Natural killer cell (primary cell): ENCODE data around the gene CPZ. TPM values are rescaled to one million over a fixed set of nuclear protein-coding genes. Genes with fewer than 3 reads are reported as not detected.
"Not testable (repeated sequence)": the region's sequence is repeated elsewhere in the genome, so short reads cannot be mapped to it uniquely, and the experiment has no call there.

Experiments
- ATAC-seq, 3 donors: fragments of 150-1000 bp in 2 of 3; fragments of 200-7000 bp in 1 of 3; cut with Tn5 transposase; 1 replicate in 1 of 3; 2 replicates in 2 of 3; pipeline ENCODE4 v1.10.0; 2021; ENCODE audit warnings: mild to moderate bottlenecking in 2 of 3, moderate library complexity in 2 of 3
- DNase-seq, 2 donors: peaks; one replicate each; pipeline versions ENCODE4 v3.0.0 to v3.0.0-alpha.2; 2013 to 2021; ENCODE audit warnings: mixed read lengths in 1 of 2
- H3K27ac ChIP-seq: one replicate; pipeline ENCODE4 v1.5.1; 2013; ENCODE audit warnings: mild to moderate bottlenecking, low read length
- H3K27me3 ChIP-seq: one replicate; pipeline ENCODE4 v1.6.1; 2013; ENCODE audit warnings: low read length; ENCODE audit not compliant: control insufficient read depth, insufficient read depth
- H3K36me3 ChIP-seq: one replicate; pipeline ENCODE4 v1.6.1; 2013; ENCODE audit warnings: low read length; ENCODE audit not compliant: control insufficient read depth, insufficient read depth
- H3K4me1 ChIP-seq: one replicate; pipeline ENCODE4 v1.6.1; 2013; ENCODE audit warnings: low read length; ENCODE audit not compliant: control insufficient read depth, insufficient read depth
- H3K4me3 ChIP-seq: one replicate; pipeline ENCODE4 v1.5.1; 2013; ENCODE audit warnings: low read length
- H3K9me3 ChIP-seq: one replicate; pipeline ENCODE4 v1.6.1; 2013; ENCODE audit warnings: low read length; ENCODE audit not compliant: control insufficient read depth, insufficient read depth
- H3K27ac Mint-ChIP-seq, 2 donors: one replicate each; pipeline ENCODE4 v1.8.0; 2022; ENCODE audit warnings: mild to moderate bottlenecking in 2 of 2, mixed read lengths in 2 of 2, moderate library complexity in 1 of 2
- H3K27me3 Mint-ChIP-seq, 2 donors: one replicate each; pipeline ENCODE4 v1.8.0; 2022; ENCODE audit warnings: low read depth in 2 of 2, mixed read lengths in 2 of 2
- H3K36me3 Mint-ChIP-seq: one replicate; pipeline ENCODE4 v1.8.0; 2022; ENCODE audit warnings: mixed read lengths
- H3K4me1 Mint-ChIP-seq, 2 donors: one replicate each; pipeline ENCODE4 v1.8.0; 2022; ENCODE audit warnings: mixed read lengths in 2 of 2
- H3K4me3 Mint-ChIP-seq: one replicate; pipeline ENCODE4 v1.8.0; 2022; ENCODE audit warnings: mild to moderate bottlenecking, moderate library complexity, mixed read lengths
- H3K9me3 Mint-ChIP-seq, 2 donors: one replicate each; pipeline ENCODE4 v1.8.0; 2022; ENCODE audit warnings: mixed read lengths in 2 of 2
- WGBS: methylation state at CpG from one replicate; pipeline ENCODE4 v1.1.7; 2013; ENCODE audit warnings: missing lambda C conversion rate; ENCODE audit not compliant: insufficient coverage; 5-methylcytosine and 5-hydroxymethylcytosine counted together
- intact Hi-C: fragments of 100-400 bp; cut with micrococcal nuclease; formaldehyde crosslinking; loops from one replicate; pipeline ENCODE4 v1.14.2; 2022
- total RNA-seq, 4 donors: library from RNA; stranded (reverse); fragments of 120-200 nt in 1 of 4; gene quantifications; one replicate each; pipeline versions ENCODE4 v1.2.3 to v1.2.4, GENCODE V29; 2013 to 2022
- TF ChIP-seq, protein P1 (sequence below): fragments of 200-600 bp; IDR thresholded peaks from one replicate; pipeline ENCODE4 v1.8.0; 2022; ENCODE audit warnings: antibody characterized with exemption

Gene CPZ
- total RNA-seq, 3 donors from 2014 or later (not counting 1 experiment from before 2014, with no cell fraction given), result not detected

DNA sequence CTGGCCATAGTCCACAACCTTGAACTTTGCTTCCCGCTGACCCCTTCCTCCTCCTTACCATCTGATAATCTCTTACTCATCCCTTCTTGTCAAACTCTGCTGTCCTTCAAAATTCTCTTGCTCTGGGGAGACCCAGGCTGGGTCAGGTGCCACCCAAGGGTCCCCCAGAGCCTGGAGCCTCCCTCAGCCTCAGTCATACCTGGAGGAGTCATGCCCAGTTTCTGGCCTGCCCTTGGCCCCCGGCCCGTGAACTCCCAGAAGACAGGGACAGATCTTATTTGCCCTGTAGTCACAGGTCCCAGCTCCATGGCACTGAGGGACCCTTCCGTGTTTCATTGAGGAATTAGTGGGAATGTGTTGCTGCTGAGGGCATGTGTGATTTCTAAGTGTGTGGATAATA lies 17.1 kb upstream of the CPZ start:
- H3K36me3 Mint-ChIP-seq, result no peaks in the 10 kb centered on the region

DNA sequence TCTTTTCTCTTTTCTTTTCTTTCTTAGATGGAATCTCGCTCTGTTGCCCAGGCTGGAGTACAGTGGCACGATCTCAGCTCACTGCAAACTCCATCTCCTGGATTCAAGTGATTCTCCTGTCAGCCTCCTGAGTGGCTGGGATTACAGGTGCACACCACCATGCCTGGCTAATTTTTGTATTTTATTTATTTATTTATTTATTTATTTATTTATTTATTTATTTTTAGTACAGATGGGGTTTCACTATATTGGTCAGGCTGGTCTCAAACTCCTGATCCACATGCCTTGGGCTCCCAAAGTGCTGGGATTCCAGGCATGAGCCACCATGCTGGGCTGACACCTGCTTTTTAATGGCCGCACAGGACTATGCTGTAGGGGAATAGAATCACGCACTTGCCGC lies 16.0 kb upstream of the CPZ start:
- ATAC-seq, DNase-seq, H3K27ac Mint-ChIP-seq, H3K27me3 ChIP-seq, H3K36me3 ChIP-seq, H3K9me3 Mint-ChIP-seq, H3K4me3 ChIP-seq, H3K36me3 Mint-ChIP-seq, H3K4me1 Mint-ChIP-seq, intact Hi-C loops, H3K27ac ChIP-seq, H3K4me3 Mint-ChIP-seq, H3K9me3 ChIP-seq, H3K4me1 ChIP-seq: not testable (repeated sequence)
- H3K27me3 Mint-ChIP-seq, result peaks cover 6 to 11% of the 10 kb centered on the region in 2 donors
- 85% methylated on average over 5 of the region's 5 CpGs for WGBS

More for the DNA sequence above, 17.1 kb upstream of the CPZ start:
- Histone ChIP-seq H3K4me3 (no peak overlapping the region), H3K27me3 (no peaks in the 10 kb centered on the region), H3K27ac (no peak overlapping the region), H3K4me1 (no peaks in the 10 kb centered on the region), H3K36me3 (no peaks in the 10 kb centered on the region), H3K9me3 (no peaks in the 10 kb centered on the region)
- H3K27me3 Mint-ChIP-seq, result peaks cover 6 to 11% of the 10 kb centered on the region in 2 donors
- no peaks in the 10 kb centered on the region for H3K4me1 Mint-ChIP-seq
- TF ChIP-seq, protein P1, sequence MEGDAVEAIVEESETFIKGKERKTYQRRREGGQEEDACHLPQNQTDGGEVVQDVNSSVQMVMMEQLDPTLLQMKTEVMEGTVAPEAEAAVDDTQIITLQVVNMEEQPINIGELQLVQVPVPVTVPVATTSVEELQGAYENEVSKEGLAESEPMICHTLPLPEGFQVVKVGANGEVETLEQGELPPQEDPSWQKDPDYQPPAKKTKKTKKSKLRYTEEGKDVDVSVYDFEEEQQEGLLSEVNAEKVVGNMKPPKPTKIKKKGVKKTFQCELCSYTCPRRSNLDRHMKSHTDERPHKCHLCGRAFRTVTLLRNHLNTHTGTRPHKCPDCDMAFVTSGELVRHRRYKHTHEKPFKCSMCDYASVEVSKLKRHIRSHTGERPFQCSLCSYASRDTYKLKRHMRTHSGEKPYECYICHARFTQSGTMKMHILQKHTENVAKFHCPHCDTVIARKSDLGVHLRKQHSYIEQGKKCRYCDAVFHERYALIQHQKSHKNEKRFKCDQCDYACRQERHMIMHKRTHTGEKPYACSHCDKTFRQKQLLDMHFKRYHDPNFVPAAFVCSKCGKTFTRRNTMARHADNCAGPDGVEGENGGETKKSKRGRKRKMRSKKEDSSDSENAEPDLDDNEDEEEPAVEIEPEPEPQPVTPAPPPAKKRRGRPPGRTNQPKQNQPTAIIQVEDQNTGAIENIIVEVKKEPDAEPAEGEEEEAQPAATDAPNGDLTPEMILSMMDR, result no peak
- no peak for DNase-seq
- intact Hi-C loops, result no loop called here
- H3K9me3 Mint-ChIP-seq, result no peaks in the 10 kb centered on the region
- ATAC-seq, result no peak
- WGBS, result 72% methylated on average over 4 of the region's 4 CpGs
- no peak overlapping the region for H3K27ac Mint-ChIP-seq
- no peak overlapping the region for H3K4me3 Mint-ChIP-seq

DNA sequence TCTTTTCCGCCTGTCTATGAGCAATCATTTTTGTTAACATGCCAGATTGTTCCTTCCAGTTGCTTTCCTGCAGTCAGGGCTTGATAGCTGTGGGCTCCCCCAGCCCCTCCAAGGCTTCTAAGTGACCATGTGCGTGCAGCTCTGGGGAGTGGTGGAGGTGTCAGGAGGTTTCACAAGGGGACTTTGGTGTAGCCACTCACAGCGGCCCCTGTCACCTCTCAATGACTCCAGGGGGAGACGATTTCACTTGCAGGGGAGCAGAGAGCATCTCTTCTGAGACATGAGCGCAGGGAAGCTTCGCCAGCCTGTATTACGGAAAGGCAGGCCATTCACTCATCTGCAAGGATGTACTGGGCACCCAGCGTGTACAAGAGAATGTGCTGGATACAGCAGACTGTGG lies 15.5 kb upstream of the CPZ start:
- ATAC-seq (no peak), DNase-seq (no peak)
- Histone ChIP-seq H3K4me3 (no peak overlapping the region), H3K27ac (no peak overlapping the region), H3K4me1 (no peaks in the 10 kb centered on the region), H3K27me3 (no peaks in the 10 kb centered on the region), H3K36me3 (no peaks in the 10 kb centered on the region), H3K9me3 (no peaks in the 10 kb centered on the region)
- Mint-ChIP-seq H3K4me1 (no peaks in the 10 kb centered on the region), H3K27ac (no peak overlapping the region), H3K9me3 (no peaks in the 10 kb centered on the region), H3K36me3 (no peaks in the 10 kb centered on the region), H3K4me3 (no peak overlapping the region), H3K27me3 (peaks cover 6 to 11% of the 10 kb centered on the region in 2 donors)
- WGBS, result 67% methylated on average over 8 of the region's 8 CpGs
- intact Hi-C loops, result no loop called here
- TF ChIP-seq, protein P1, result no peak

DNA sequence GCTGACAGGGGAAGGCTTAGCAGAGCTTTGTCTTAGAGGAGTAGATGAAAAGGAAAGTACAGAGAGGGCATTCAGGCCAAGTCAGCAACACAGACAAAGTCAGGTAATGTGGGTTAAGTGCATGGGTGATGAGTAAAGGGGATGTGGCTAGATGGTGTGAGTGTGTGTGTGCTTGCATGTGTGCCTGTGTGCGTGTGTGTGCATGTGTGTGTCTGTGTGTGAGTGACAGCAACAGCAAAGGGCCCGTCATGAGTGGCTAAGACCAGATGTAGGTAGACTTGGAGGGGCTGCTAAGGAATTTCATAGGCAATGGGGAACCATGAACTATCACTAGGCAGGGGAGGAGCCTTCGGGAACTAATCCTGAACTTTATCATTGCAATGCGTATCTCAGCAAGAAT lies 14.6 kb upstream of the CPZ start:
- intact Hi-C loops, result no loop called here
- DNase-seq, result no peak
- Mint-ChIP-seq H3K4me1 (no peaks in the 10 kb centered on the region), H3K36me3 (no peaks in the 10 kb centered on the region), H3K9me3 (no peaks in the 10 kb centered on the region), H3K4me3 (no peak overlapping the region), H3K27ac (no peak overlapping the region), H3K27me3 (peaks cover 4 to 16% of the 10 kb centered on the region in 2 donors)
- Histone ChIP-seq H3K27me3 (no peaks in the 10 kb centered on the region), H3K27ac (no peak overlapping the region), H3K4me3 (no peak overlapping the region), H3K9me3 (no peaks in the 10 kb centered on the region), H3K4me1 (no peaks in the 10 kb centered on the region), H3K36me3 (no peaks in the 10 kb centered on the region)
- TF ChIP-seq, protein P1, result no peak
- no peak for ATAC-seq
- WGBS, result 80% methylated on average over 4 of the region's 4 CpGs
